Fibroblast of lung (primary cell): ENCODE data around the gene ARHGEF25.

Experiments
- CTCF ChIP-seq, 2 donors: IDR thresholded peaks in 1 of 2; conservative IDR thresholded peaks in 1 of 2; 1 replicate in 1 of 2; 2 replicates in 1 of 2; pipeline ENCODE4 v1.5.1; 2011 to 2012; ENCODE audit warnings: low read length in 2 of 2, control low read depth in 1 of 2, inconsistent platforms in 1 of 2, low read depth in 1 of 2, mild to moderate bottlenecking in 1 of 2
- EZH2 ChIP-seq: IDR thresholded peaks from 2 replicates; pipeline ENCODE4 v1.5.1; 2012; ENCODE audit warnings: low read length, control low read depth, mild to moderate bottlenecking; ENCODE audit errors: missing control alignments

GRCh38 chr12:57613427-57614109, 2.3 kb downstream of the ARHGEF25 start:
- TF ChIP-seq CTCF (conservative IDR thresholded peaks at IDR 0.05 in 1 of 2, IDR thresholded peaks at IDR 0.05 in 1 of 2; ENCODE audit: low read depth in 1 of 2, low read length in 2 of 2) (no peak), EZH2 (no peak)
